Measurements from ENCODE around the gene DSTYK.

GRCh38 chr1:205214756-205215155 lies 3.3 kb upstream of the DSTYK start:
- no peak for TF ChIP-seq GATA2 (IDR thresholded peaks at IDR 0.05; ENCODE audit: low read depth, low read length)
- no peak for TF ChIP-seq GATA3 (IDR thresholded peaks at IDR 0.05; ENCODE audit: low read depth, low read length)

All from SH-SY5Y (cell line).